Stimulated activated CD4-positive, alpha-beta T cell treated with anti-CD3 and anti-CD28 coated beads, TNF-alpha, amount 100 ng/mL, for 48 hours (primary cell): ENCODE data around the gene PFKP.
A peak's percentile ranks its signal among the peaks of the same experiment; 100 is the strongest.
"Not testable (repeated sequence)": the region's sequence is repeated elsewhere in the genome, so short reads cannot be mapped to it uniquely, and the experiment has no call there.

Source experiments
- DNase-seq, 3 donors: peaks; one replicate each; pipeline ENCODE4 v3.0.0-alpha.2; 2020; ENCODE audit warnings: low read depth in 3 of 3

PFKP gene

DNA sequence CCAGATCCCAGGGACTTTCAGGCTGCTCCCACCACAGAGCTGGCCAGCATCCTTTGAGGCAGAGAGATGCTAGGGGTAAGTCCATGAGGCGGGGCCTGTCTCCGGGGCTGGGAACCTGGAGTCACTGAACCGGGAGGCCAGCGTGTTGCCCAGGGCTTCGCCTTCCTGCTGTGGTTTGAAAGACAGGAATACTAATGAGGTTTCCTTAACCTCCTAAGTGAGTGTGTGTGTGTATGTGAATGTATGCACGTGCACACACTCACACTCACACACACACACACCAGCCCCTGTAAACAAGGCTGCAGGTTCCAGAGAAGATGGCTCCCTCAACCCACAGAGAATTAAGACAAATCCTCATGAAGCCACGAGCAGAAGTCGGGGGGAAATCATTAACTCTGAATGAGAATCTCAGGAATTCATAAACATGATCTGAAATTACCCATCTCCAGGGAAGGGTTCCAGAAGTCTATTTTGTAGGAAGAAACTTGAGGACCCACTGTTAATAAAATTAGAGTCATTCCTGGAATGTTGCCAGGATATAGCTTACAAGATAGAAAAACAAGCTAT, 20.3 kb upstream of the PFKP start:
- no peak for DNase-seq

DNA sequence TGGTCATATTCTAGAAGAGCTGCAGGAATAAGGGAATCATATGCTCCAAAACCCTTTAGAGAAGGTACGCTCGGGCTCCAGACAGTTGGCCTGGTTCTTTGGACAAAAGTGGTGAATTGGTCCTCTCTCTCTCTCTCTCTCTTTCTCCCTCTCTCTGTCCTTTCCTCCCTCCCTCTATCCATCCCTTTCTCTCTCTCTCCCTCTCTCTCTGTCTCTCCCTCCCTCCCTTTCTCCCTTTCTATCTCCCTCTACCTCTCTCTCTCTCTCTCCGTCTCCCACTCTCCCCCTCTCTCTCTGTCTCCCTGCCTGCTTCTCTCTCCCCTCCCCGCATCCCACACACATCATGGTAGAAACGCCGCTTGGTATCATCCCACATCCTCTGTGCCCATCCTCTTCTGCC, 19.8 kb upstream of the PFKP start:
- DNase-seq: no peak

DNA sequence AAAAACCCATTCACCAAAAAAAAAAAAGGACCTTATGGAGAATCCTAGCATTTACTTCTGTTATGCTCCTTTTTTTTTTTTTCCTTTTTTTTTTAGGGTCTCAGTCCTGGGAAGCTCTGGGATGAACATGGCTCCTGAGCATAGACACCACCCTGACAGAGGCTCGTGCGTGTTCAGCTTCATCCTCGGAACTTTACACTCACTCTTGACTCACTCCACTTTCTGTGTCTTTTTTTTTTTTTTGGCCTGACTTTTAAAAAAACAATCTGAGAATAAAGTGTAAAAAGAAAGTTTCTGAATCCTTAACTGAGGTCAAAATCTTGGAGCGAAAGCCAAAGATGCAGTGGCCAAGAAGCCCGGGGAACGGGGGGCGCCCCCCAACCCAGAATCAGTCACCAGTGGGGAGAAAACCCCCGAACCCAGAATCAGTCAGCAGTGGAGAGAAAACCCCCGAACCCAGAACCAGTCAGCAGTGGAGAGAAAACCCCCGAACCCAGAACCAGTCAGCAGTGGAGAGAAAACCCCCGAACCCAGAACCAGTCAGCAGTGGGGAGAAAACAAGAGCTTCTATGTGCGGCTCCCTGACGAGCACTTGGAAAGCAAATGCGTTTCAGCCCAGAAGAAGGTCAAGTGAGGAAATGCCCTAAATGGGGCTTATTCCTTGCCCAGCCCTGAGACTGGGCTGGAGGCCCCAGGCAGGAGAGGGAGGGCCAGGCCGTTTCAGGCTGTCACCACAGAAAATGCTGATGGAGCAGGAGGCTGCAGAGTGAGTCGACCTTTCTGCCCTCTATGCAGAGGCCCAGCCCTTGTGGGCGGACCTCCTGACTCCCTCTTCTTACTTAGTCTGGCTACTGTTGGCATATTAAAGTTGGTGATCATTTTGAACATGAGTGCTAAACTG, 19.0 kb upstream of the PFKP start:
- DNase-seq: no peak

DNA sequence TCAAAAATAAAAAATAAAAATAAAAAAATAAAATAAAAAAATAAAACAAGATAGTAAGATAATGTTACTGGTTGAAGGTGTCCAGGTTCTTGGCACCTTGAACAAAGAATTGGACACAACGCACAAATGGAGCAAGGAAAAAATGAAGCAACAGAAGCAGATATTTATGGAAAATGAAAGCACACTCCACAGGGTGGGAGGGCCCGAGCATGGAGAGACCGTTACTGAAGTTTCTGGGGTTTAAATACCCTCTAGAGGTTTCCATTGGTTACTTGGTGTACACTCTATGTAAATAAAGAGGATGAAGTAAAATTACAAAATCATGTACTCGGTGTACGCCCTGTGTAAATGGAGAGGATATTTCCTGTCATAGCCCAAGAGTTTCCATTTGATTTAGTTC, 15.7 kb upstream of the PFKP start:
- no peak for DNase-seq

DNA sequence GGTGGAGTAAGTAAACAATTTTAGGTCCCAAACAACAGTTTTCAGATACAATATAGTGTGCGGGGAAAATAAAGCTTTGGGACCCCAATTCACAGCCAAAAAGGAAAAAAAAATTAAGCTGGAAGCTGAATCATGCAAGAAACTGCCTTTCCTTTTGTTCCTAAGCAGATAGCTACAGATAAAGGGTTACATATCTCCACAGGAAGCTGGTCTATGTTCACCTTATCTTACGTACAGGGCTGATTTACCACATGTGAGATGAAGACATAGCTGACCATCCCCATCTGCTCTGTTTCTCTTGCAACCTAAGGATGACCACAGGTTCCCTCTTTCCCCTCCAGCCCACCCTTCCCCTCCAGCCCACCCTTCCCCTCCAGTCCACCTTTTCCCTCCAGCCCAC, 14.2 kb upstream of the PFKP start:
- DNase-seq: no peak

DNA sequence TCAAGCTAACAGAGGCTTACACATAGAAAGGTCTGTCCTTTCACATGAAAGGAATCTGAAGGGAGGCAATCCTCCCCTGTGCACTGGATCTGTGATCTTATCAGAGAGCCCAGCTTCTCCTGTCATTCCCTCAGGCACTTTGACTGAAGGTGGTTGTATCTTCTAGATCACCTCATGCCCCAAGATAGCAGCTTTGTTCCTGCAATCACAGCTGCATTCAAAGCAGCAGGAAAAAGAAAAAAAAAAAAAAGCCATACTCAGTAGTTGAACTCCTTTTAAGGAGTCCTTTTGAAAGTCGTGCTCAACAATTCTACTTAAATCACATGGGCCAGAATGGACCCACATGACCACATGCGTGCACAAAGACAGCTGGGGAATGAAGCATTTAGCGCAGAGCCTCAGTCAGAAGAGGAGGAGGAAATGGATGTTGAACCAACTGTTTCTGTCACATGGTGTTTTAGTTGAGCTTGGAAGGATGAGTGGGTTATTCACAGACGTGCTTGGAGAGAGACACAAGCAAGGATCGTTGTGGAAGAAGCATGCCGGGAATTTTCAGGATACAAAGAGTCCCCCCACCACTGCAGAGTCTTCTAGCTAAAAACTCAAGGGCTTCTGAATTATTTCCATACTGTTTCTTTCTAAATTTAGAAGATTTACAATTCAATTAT, 13.0 kb upstream of the PFKP start:
- DNase-seq: no peak

DNA sequence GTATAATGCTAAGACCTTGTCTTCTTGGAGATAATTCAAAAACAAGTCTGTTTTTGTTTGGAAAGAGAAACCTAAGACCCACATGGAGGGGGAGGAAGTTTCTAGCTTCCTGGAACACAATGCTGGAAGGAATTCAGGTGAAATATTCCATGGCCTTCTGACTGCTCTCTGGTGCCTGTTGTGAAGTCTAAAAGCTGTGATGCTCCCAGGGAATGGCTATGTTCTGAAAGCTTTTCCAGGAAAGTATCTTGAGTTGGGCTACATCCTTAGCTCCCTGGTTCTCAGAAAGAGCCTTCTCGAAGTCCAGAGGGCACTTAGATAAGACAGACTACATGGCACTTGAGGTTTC, 12.5 kb upstream of the PFKP start:
- no peak for DNase-seq

DNA sequence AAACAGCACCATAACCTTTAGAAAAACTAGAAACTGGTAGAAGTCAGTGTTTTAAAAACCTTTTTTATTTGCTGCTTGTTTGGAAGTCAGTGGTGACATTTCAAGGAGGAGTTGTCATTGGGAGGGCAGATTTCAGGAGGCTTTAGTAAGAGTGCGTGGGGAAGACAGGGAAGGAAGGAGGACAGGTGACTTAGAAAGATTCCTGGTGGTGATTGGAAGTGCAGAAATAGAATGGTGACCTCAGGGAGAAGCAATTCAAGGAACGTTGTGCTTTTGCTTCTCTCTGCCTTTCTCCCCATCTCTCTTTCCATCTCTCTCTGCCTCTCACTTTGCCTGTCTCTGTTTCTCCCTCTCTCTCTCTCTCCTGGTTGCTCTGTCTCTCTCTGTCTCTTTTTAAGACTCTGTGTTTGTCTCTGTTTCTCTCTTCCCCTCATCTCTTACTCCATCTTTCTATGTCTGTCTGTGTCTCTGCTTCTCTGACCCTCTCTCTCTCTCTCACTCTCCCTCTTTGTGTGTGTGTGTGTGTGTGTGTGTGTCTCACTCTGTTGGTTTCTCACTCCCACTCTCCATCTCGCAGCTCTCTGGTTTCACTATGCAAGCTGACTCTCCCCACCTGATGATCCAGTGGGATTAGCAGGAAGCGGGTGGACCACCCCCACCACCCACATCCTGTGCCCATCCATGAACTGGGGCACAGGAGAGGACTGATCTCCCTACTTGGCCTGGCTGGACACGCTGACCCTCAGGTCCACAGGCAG, 10.9 kb upstream of the PFKP start:
- DNase-seq: no peak

DNA sequence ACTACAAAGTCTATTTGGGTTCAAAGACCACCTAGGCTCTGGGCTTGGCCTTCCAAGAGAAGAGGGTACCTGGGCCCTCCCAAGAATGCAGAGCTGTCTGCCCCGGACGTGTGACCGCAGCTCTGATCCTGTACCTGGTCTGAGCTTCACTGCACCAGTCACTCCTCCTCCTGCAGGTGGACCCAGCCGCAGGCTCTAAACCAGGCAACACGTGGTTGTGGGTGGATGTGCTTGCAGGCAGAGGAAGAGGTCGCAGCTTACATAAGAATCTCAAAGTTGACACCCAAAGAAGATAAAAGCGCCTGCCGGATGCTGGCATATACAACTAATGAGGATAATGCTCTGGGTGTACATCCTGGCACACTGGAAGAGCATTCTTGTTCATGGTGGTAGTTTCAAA, 9.4 kb upstream of the PFKP start:
- no peak for DNase-seq

DNA sequence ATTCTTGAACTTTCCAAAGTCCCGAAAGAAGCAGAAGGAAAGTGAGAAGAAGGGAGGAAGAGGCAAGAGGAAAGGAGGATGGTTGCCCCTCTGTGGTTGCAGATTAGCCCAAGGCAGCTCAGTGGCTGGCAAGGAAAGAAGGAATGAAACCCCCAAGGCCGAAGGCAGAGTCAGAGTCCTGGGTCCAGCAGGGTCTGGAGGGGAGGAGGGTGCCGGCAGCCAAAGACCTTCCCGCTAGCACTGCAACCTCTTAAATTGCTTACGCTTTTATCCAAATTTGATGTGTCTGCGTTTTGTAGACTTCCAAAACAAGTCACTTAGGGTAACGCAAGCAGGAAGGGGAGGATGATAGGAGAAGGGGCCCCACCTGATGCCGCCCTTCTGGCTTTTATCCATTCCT, 7.4 kb upstream of the PFKP start:
- DNase-seq: no peak

DNA sequence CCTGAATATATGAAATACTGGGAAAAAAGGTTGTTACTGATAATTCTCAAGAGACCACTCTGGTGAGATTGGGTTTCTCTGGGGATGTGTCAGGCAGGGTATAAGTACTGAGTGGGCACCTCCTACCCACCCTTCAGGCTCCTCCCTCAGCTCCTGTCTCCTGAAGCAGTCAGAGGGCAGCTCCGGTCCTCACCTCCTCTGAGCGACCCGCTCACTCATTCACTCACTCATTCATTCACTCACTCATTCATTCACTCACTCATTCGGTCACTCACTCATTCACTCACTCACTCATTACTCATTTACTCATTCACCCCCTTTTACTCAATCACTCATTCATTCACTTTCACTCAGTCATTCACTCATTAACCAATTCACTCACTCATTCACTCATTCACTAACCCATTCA, 6.9 kb upstream of the PFKP start:
- DNase-seq: no peak

DNA sequence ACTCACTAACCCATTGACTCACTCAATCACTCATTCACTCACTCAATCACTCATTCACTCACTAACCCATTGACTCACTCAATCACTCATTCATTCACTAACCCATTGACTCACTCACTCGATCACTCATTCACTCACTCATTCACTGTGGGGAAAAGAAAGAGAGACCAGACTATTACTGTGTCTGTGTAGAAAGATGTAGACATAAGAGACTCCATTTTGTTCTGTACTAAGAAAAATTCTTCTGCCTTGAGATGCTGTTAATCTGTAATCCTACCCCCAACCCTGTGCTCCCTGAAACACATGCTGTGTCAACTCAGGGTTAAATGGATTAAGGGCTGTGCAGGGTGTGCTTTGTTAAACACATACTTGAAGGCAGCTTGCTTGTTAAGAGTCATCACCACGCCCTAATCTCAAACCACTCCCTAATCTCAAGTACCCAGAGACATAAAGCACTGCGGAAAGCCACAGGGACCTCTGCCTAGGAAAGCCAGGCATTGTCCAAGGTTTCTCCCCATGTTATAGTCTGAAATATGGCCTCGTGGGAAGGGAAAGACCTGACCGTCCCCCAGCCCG, 5.9 kb upstream of the PFKP start:
- DNase-seq: not testable (repeated sequence)

DNA sequence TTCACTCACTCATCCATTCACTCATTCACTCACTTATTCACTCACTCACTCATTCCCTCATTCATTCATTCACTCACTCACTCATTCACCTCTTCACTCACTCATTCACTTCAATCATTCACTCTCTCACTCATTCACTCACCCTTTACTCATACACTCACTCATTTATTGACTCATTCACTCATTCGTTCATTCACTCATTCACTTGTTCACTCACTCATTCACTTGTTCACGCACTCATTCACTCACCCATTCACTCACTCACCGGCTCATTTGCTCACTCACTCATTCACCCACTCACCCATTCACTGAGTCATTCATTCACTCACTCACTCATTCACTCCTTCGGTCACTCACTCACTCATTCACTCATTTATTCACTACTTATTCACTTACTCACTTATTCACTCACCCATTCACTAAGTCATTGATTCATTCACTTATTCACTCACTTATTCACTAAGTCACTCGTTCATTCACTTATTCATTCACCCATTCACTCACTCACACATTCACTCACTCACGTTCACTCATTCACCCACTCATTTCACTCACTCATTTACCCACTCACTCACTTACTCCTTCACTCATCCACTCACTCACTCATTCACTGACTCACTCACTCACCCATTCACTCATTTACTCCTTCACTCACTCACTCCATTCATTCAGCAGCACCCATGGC, 4.7 kb upstream of the PFKP start:
- DNase-seq: no peak

DNA sequence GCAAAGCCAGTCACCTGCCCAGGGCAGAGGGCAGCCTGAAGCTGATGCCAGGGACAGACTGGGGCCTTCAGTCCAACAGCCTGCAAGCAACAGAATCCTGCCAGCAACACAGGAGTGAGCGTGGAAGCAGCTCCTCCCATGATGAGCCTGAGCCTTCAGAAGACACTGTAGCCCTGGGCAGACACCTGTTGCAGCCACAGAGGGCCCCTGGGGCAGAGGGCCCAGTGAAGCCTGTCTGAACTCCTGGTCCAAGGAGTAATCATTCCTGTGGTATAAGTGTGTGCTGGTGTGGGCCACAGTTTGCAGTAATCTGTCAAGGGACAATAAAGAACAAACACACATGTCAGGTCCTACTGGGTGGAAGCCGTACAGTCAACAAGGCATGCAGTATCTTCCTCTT, 2.9 kb upstream of the PFKP start:
- DNase-seq: no peak

DNA sequence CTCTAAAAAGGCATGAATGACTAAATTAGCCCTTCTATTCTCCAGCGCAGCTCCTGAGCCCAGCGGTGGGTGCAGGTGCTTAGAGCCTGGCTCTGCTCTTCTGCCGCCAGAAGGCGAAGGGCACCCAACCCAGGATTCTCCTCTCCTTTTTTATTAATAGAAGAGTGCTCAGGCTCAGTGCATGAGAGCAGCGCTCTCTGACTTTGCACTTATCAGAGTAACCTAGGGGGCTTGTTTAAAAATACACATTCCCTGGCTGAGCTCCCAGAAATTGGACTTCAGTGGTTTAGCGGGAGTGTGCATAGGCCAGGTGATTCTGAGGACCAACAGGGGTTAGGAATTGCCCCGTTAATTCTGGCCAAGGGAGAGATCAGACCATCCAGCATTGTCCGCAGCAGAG, 1.7 kb upstream of the PFKP start:
- DNase-seq: no peak

DNA sequence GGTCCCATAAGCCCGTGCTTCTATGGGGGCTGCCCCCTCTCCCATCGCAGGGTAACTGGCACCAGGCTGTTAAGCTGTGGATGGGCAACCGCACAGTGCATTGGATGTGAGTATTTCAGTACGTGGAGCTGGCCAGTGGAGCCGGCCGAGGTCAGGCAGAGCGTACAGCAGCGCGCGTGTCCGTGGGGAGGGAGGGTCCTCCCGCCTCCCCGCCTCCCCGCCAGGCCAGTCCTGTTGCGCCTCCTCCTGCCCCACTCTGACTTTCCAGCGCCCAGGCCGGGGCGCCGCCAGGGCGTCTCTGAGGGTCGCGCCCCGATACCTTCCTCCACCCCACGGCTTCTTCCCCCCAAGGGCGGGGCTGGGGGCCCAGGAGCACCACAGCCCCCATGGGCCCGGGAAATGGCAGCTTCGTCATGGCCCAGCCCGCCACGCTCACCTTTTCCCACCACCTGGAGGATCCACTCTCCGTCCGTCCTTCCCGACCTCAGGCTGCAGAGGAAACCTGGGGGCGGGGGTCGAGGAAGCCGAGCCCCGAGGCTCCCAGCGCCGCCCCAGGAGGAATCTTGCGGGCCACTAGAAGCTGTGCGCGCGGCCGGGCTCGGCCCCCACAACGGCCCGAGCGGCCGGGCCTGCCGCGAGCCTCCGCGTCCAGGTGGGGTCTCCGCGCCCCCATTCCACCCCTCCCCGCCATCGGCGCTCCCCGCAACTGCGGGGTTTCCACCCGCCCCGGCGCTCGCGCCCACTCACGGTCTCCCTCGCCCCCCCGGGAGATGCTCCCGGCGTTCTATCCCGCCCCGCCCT, 831 bp upstream of the PFKP start:
- no peak for DNase-seq

DNA sequence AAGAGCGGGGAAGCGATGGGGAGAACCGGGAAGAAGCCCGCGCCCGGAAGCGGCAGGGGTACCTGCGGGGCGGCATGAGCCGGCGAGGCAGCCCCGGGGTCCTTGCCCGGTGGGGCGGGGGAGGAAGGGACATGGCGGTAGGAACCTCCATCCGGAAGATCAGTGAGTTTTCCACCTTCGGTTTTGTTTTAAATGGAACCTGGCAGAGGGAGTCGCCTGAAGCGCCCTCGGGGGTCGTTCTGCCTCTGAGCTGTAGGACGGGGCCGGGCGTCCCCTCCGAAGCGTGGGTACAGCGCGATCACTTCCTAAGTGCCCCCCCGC, 471 bp downstream of the PFKP start:
- no peak for DNase-seq

DNA sequence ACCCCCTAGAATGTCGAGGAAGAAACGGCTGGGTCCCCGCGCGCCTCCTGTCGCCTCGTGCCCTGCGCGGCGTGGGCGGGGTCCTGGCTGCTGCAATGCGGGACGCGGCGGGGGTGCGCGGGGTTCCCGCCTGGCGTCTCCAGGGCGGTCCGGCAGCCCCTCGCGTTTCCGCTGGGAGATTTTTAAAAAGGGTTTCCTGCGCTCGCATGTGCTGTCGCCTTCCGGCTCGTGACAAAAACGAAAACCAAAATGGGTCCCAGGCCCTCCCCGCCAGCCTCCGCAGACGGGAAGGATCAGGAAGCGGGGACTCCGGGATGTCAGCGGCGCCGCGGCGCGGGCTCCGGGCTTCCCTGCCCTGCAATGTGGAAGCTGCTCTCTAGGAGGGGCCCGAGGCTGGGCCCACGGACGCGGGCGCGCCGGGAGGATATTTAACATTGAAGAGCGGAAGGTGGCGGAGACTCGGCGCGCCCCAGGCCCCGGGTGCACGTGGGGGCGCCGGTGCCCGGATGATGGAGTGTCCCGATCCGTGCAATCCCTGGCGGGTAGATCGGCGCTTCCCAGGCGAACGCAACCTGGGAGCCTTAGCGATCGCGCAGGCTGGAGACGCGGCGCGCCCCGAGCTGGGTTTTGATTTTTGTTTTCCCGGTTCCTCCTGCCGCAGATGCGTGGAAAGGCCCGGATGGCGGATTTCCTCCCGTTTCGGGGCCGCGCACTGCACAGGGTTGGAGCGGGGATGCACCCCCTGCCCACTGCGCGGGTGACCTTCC, 1.0 kb downstream of the PFKP start:
- peak in 2 of 3 donors; percentile 63 for DNase-seq

DNA sequence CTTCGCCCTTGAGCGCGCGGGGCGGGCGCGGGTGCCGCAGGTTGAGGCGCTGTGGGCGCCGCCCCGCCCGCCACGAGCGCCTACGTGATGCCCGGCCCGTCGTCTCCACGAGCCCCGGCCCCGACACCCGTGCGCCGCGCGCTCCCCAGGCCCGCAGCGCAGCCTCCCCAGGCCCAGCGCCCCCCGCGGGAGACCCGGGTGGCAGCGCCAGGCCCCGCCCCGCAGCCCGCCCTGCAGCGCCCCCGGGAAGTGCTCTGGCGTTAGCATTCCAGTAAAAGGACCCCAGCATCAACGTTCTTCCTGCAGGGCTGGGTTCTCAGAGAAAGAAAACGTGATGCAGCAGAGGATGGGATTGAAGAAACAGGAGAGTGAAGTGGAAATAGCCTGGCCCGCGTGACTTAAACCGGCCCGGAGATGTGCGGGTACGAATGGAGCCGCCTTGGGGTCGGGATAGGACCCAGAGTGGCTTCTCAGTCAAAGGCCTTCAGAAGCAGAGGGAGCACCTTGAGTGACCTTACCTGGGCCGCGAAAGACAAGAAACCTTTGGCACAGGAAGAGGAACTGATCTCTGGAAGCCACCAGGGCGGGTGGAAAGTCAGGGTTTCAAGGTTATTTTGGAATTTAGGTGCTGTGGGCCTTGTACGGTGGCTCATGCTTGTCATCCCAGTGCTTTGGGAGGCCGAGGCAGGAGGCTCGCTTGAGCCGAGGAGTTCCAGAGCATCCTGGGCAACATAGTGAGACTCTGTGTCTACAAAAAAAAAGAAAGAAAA, 1.8 kb downstream of the PFKP start:
- DNase-seq: no peak
